ENCODE measurements around the gene ZAP70. TPM values are rescaled to one million over a fixed set of nuclear protein-coding genes. Genes with fewer than 3 reads are reported as not detected.
A peak's percentile ranks its signal among the peaks of the same experiment; 100 is the strongest.

The ZAP70 gene
- total RNA-seq, 1 donor from 2014 or later, result 3.8 TPM

GRCh38 chr2:97742381-97742847 lies 29.0 kb downstream of the ZAP70 start:
- Mint-ChIP-seq H3K27ac (no peak overlapping the region), H3K36me3 (ENCODE audit: insufficient read depth) (peaks cover 14% of the 10 kb centered on the region), H3K4me1 (ENCODE audit: low read depth) (peaks cover 14% of the 10 kb centered on the region), H3K27me3 (no peaks in the 10 kb centered on the region), H3K4me3 (ENCODE audit: low read depth) (no peak overlapping the region), H3K9me3 (ENCODE audit: low read depth) (peaks cover 10% of the 10 kb centered on the region)
- no peak for TF ChIP-seq CTCF (IDR thresholded peaks at IDR 0.05; ENCODE audit: unreplicated experiment)
- no peak for DNase-seq (ENCODE audit: low spot score, unreplicated experiment)

GRCh38 chr2:97743913-97744312 lies 30.5 kb downstream of the ZAP70 start:
- peaks cover 14% of the 10 kb centered on the region for H3K36me3 Mint-ChIP-seq (ENCODE audit: insufficient read depth)
- peaks cover 16% of the 10 kb centered on the region for H3K4me1 Mint-ChIP-seq (ENCODE audit: low read depth)
- peaks cover 10% of the 10 kb centered on the region for H3K9me3 Mint-ChIP-seq (ENCODE audit: low read depth)
- DNase-seq (ENCODE audit: low spot score, unreplicated experiment), result no peak
- peak overlapping the region; percentile 4 for H3K27ac Mint-ChIP-seq
- TF ChIP-seq CTCF (IDR thresholded peaks at IDR 0.05; ENCODE audit: unreplicated experiment), result no peak
- H3K27me3 Mint-ChIP-seq, result no peaks in the 10 kb centered on the region
- H3K4me3 Mint-ChIP-seq (ENCODE audit: low read depth), result no peak overlapping the region

- no peak overlapping the region for H3K4me3 Mint-ChIP-seq (ENCODE audit: low read depth)
- peaks cover 14% of the 10 kb centered on the region for H3K4me1 Mint-ChIP-seq (ENCODE audit: low read depth)
- no peaks in the 10 kb centered on the region for H3K27me3 Mint-ChIP-seq
- no peak for TF ChIP-seq CTCF (IDR thresholded peaks at IDR 0.05; ENCODE audit: unreplicated experiment)
- H3K9me3 Mint-ChIP-seq (ENCODE audit: low read depth), result peaks cover 8% of the 10 kb centered on the region
- no peak overlapping the region for H3K27ac Mint-ChIP-seq
- DNase-seq (ENCODE audit: low spot score, unreplicated experiment), result no peak
- peaks cover 14% of the 10 kb centered on the region for H3K36me3 Mint-ChIP-seq (ENCODE audit: insufficient read depth)
These were observed 32.2 kb downstream of the ZAP70 start for GRCh38 chr2:97745474-97746174.

- Mint-ChIP-seq H3K9me3 (ENCODE audit: low read depth) (peaks cover 3% of the 10 kb centered on the region), H3K4me3 (ENCODE audit: low read depth) (no peak overlapping the region), H3K4me1 (ENCODE audit: low read depth) (peaks cover 16% of the 10 kb centered on the region), H3K27ac (no peak overlapping the region), H3K36me3 (ENCODE audit: insufficient read depth) (peaks cover 17% of the 10 kb centered on the region), H3K27me3 (no peaks in the 10 kb centered on the region)
- DNase-seq (ENCODE audit: low spot score, unreplicated experiment), result no peak
- TF ChIP-seq CTCF (IDR thresholded peaks at IDR 0.05; ENCODE audit: unreplicated experiment), result no peak
These were observed 33.9 kb downstream of the ZAP70 start for GRCh38 chr2:97747285-97747684.

- peaks cover 17% of the 10 kb centered on the region for H3K36me3 Mint-ChIP-seq (ENCODE audit: insufficient read depth)
- H3K9me3 Mint-ChIP-seq (ENCODE audit: low read depth), result peaks cover 3% of the 10 kb centered on the region
- DNase-seq (ENCODE audit: low spot score, unreplicated experiment), result no peak
- no peak overlapping the region for H3K4me3 Mint-ChIP-seq (ENCODE audit: low read depth)
- H3K4me1 Mint-ChIP-seq (ENCODE audit: low read depth), result peaks cover 18% of the 10 kb centered on the region
- H3K27ac Mint-ChIP-seq, result no peak overlapping the region
- TF ChIP-seq CTCF (IDR thresholded peaks at IDR 0.05; ENCODE audit: unreplicated experiment), result no peak
- no peaks in the 10 kb centered on the region for H3K27me3 Mint-ChIP-seq
These were observed 34.3 kb downstream of the ZAP70 start for GRCh38 chr2:97747716-97748115.

Data from progenitor cell of endocrine pancreas (in vitro differentiated cells).